Small intestine (tissue), 7 donors: ENCODE results near the gene RIPK1. TPM values are rescaled to one million over a fixed set of nuclear protein-coding genes. Genes with fewer than 3 reads are reported as not detected.

Experiments used
- DNase-seq, 2 donors: peaks; one replicate each; pipeline versions ENCODE4 v3.0.0 to v3.0.0-alpha.2; 2013
- FAIRE-seq: peaks from 2 replicates; lab custom pipeline; 2012; peaks lifted over from hg19 to GRCh38; lab: Jason Lieb, UNC
- H3K27ac ChIP-seq, 3 donors: one replicate each; pipeline ENCODE4 v1.5.1; 2013; ENCODE audit warnings: low read length in 2 of 3, mild to moderate bottlenecking in 2 of 3, control low read depth in 1 of 3, inconsistent platforms in 1 of 3, low read depth in 1 of 3, moderate library complexity in 1 of 3
- H3K27me3 ChIP-seq, 3 donors: one replicate each; pipeline ENCODE4 v1.6.1; 2013; ENCODE audit warnings: low read length in 3 of 3, inconsistent platforms in 1 of 3; ENCODE audit not compliant: control insufficient read depth in 3 of 3, insufficient read depth in 3 of 3
- H3K36me3 ChIP-seq, 3 donors: one replicate each; pipeline ENCODE4 v1.6.1; 2013; ENCODE audit warnings: low read length in 3 of 3, inconsistent platforms in 1 of 3, low read depth in 1 of 3, mild to moderate bottlenecking in 1 of 3, moderate library complexity in 1 of 3; ENCODE audit not compliant: control insufficient read depth in 3 of 3, insufficient read depth in 2 of 3
- H3K4me1 ChIP-seq, 3 donors: one replicate each; pipeline ENCODE4 v1.6.1; 2013; ENCODE audit warnings: low read length in 2 of 3, inconsistent platforms in 1 of 3, low read depth in 1 of 3, mild to moderate bottlenecking in 1 of 3, moderate library complexity in 1 of 3; ENCODE audit not compliant: control insufficient read depth in 3 of 3, insufficient read depth in 2 of 3
- H3K4me3 ChIP-seq, 3 donors: one replicate each; pipeline ENCODE4 v1.5.1; 2013; ENCODE audit warnings: low read length in 3 of 3, control low read depth in 1 of 3, inconsistent platforms in 1 of 3, low read depth in 1 of 3, mild to moderate bottlenecking in 1 of 3, moderate library complexity in 1 of 3
- H3K9me3 ChIP-seq, 2 donors: one replicate each; pipeline ENCODE4 v1.6.1; 2013; ENCODE audit warnings: low read depth in 1 of 2, low read length in 1 of 2; ENCODE audit not compliant: control insufficient read depth in 2 of 2, insufficient read depth in 1 of 2
- WGBS, 3 donors: extraction: QIAGEN DNeasy Blood & Tissue Kit; methylation state at CpG; one replicate each; pipeline ENCODE4 v1.1.7; 2013; 5-methylcytosine and 5-hydroxymethylcytosine counted together
- polyA plus RNA-seq, 4 donors: library from polyadenylated mRNA; stranded (reverse) in 3 of 4; unstranded in 1 of 4; fragments of 200-250 nt in 3 of 4; fragments of 120-200 nt in 1 of 4; gene quantifications; one replicate each; pipeline versions ENCODE4 v1.2.1 to v1.2.3, GENCODE V29; 2013
- donor health status: healthy with polysubstance abuse.
- donor health status: control.
- donor health status: control.
- donor health status: Bipolar disorder and iron deficiency.
- donor health status: healthy.

Gene RIPK1
- polyA plus RNA-seq, 4 donors, result 14.4 to 31.1 (median 29.5) TPM

DNA sequence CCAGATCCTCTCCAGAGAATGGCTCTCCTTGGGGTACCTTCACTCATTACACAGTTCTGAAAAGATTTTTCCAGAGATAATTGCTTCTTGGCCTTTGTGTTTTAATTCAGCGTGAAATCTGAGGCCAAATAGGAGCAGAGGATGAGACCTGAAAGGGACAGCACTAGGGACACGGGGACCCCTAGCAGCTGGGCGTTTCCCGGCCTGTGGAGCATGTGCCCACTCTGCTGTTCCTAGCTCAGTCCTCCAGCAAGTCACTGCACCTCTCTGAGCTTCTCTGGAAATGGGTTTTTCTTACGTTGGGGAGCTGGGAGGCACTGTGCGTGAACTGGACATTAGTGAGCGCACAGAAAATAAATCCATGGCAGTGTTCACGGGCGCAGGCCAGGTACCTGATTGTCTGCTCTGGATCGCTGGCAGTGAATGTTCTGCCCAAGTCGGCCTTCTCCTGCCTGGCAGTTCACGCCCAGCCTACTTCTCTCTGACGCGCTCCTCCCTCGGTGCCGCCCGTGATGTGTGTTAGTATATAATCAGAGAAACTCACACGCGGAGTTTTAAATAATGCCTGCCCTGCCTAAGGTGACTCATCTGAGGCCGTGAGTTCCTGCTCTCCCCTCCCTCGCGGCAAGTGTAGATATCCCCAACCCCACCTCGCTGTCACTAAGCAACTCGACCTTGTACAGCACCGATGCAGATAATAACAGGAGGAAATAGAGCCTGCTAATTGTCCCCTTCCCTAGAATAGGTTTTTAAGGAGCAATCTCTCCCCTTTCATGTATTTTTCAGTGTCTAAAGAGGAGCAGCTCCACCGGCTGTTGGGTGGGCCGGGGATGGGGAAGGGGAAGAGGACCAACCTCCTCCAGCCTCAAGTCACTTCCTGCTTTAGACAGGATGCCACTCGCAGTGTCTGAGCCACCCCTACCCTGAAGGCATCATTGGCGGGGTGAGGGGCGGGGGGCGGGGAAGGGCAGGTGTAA lies 91.8 kb downstream of the RIPK1 start:
- H3K9me3 ChIP-seq, result no peaks in the 10 kb centered on the region
- no peaks in the 10 kb centered on the region for H3K27me3 ChIP-seq
- FAIRE-seq, result no peak
- peak; percentile 95 to 99 for DNase-seq
- H3K4me3 ChIP-seq, result peak overlapping the region in 1 of 3 donors; percentile 6
- WGBS, 3 donors, result 15 to 50% (median 28%) methylated on average over 31 of the region's 31 CpGs
- peaks cover 0 to 45% (median 0%) of the 10 kb centered on the region in 3 donors for H3K4me1 ChIP-seq
- H3K27ac ChIP-seq, result peak overlapping the region; percentile 94 to 98 (median 95)
- H3K36me3 ChIP-seq, result peaks cover 0 to 8% (median 0%) of the 10 kb centered on the region in 3 donors

GRCh38 chr6:3162067-3162497 lies 93.8 kb downstream of the RIPK1 start:
- FAIRE-seq (no peak), DNase-seq (no peak)
- H3K27me3 ChIP-seq, result no peaks in the 10 kb centered on the region
- H3K4me1 ChIP-seq, result peaks cover 0 to 40% (median 0%) of the 10 kb centered on the region in 3 donors
- peak overlapping the region; percentile 95 to 96 (median 96) for H3K27ac ChIP-seq
- WGBS, 3 donors, result 27 to 51% (median 29%) methylated on average over 6 to 7 of the region's 7 CpGs
- H3K36me3 ChIP-seq, result peaks cover 0 to 2% (median 0%) of the 10 kb centered on the region in 3 donors
- no peaks in the 10 kb centered on the region for H3K9me3 ChIP-seq
- H3K4me3 ChIP-seq, result peak overlapping the region in 2 of 3 donors; percentile 54 to 64

DNA sequence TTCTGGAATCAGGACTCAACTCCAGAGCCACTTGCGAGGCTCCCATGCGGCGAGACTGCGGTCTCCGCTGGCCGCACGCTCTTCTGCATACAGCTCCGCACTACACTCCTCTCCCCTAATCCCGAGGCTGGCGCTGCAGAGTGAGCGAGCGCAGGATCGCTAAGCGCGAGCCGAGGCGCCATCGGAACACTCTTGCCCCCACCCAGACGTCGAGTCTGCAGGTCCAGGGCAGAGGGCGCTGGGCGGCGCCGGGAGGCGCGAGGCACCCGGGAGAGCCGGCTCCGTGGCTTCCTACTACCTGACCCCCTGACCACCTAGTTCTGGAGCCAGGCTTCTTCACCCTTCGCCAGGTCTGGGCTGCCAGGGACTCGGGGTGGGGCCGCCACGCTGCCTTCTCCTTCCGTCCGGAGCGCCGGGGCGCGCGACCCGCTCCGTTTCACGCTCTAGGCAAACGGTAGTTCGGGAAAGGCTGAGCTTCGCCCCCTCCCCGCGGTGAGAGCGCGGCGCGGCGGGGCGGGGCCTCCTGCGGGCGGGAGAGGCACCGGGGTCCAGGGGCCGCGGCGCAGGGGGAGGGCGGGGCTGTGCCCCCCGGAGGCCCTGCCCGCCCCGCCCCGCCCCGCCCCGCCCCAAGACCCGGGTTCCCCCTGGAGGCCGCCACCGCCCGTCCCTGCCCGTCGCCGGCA lies 94.4 kb downstream of the RIPK1 start:
- no peaks in the 10 kb centered on the region for H3K27me3 ChIP-seq
- H3K4me1 ChIP-seq, result peaks cover 0 to 40% (median 0%) of the 10 kb centered on the region in 3 donors
- FAIRE-seq (no peak), DNase-seq (peak; percentile 90 to 95)
- peak overlapping the region; percentile 95 to 96 (median 96) for H3K27ac ChIP-seq
- peaks cover 0 to 2% (median 0%) of the 10 kb centered on the region in 3 donors for H3K36me3 ChIP-seq
- WGBS, 3 donors, result 0 to 1% (median 1%) methylated on average over 47 to 74 of the region's 74 CpGs
- no peaks in the 10 kb centered on the region for H3K9me3 ChIP-seq
- H3K4me3 ChIP-seq, result peak overlapping the region; percentile 54 to 78 (median 64)

DNA sequence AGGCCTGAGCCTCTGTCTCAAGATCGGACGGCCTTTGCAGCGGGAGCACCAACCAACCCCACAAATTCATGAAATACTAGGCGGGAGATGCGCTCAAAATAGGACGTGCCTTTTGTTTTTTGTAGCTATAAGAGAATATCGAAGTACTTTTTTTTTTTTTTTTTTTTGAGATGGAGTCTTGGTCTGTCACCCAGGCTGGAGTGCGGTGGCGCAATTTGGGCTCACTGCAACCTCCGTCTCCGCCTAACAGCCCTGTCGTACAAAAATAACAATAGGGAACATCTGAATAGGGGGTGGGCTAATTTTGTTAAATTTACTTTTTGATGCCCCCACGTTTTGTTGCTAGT lies 94.9 kb downstream of the RIPK1 start:
- WGBS, 3 donors, result 9 to 18% (median 10%) methylated on average over 13 of the region's 13 CpGs
- H3K27me3 ChIP-seq, result no peaks in the 10 kb centered on the region
- DNase-seq, result no peak

GRCh38 chr6:3164388-3164787 lies 96.1 kb downstream of the RIPK1 start:
- WGBS, 3 donors, result 93 to 96% (median 94%) methylated on average over 6 of the region's 6 CpGs
- Histone ChIP-seq H3K36me3 (peaks cover 0 to 2% (median 0%) of the 10 kb centered on the region in 3 donors), H3K27me3 (no peaks in the 10 kb centered on the region), H3K4me3 (no peak overlapping the region), H3K9me3 (no peaks in the 10 kb centered on the region), H3K4me1 (peaks cover 0 to 30% (median 0%) of the 10 kb centered on the region in 3 donors), H3K27ac (no peak overlapping the region)
- FAIRE-seq (no peak), DNase-seq (no peak)

More for the DNA sequence above, 94.9 kb downstream of the RIPK1 start:
- Histone ChIP-seq H3K36me3 (peaks cover 0 to 2% (median 0%) of the 10 kb centered on the region in 3 donors), H3K9me3 (no peaks in the 10 kb centered on the region), H3K27ac (peak overlapping the region; percentile 48 to 96 (median 95)), H3K4me3 (peak overlapping the region; percentile 30 to 78 (median 54)), H3K4me1 (peaks cover 0 to 40% (median 0%) of the 10 kb centered on the region in 3 donors)
- no peak for FAIRE-seq

Other genes starting within 250 kb of the RIPK1 start
- 100 to 1,000 TPM; 116 to 226 (median 161) TPM for gene SERPINB1, start 226.6 kb upstream of the RIPK1 start, polyA plus RNA-seq
- 10 to 100 TPM in 1 of 4 donors, 1 to 10 TPM in 2, under 1 TPM in 1; 0.22 to 13.8 (median 2.4) TPM for gene SERPINB9, start 165.2 kb upstream of the RIPK1 start, polyA plus RNA-seq
- gene SERPINB6, start 96.9 kb upstream of the RIPK1 start, polyA plus RNA-seq, result 100 to 1,000 TPM; 280 to 539 (median 418) TPM
- gene NQO2, start 68.6 kb upstream of the RIPK1 start, polyA plus RNA-seq, result 10 to 100 TPM; 23.2 to 84.5 (median 58.9) TPM
- gene BPHL, start 50.2 kb downstream of the RIPK1 start, polyA plus RNA-seq, result 100 to 1,000 TPM in 1 of 4 donors, 10 to 100 TPM in 3; 20.4 to 171 (median 94.2) TPM
- gene TUBB2A, start 89.0 kb downstream of the RIPK1 start, polyA plus RNA-seq, result 10 to 100 TPM; 39.7 to 97.1 (median 67.0) TPM
- gene TUBB2B, start 159.2 kb downstream of the RIPK1 start, polyA plus RNA-seq, result 10 to 100 TPM in 1 of 4 donors, 1 to 10 TPM in 3; 3.4 to 23.1 (median 6.4) TPM
- 10 to 100 TPM; 22.6 to 43.8 (median 33.4) TPM for gene PSMG4, start 190.5 kb downstream of the RIPK1 start, polyA plus RNA-seq